ENCODE results near the gene PRR5L.

The PRR5L gene

DNA sequence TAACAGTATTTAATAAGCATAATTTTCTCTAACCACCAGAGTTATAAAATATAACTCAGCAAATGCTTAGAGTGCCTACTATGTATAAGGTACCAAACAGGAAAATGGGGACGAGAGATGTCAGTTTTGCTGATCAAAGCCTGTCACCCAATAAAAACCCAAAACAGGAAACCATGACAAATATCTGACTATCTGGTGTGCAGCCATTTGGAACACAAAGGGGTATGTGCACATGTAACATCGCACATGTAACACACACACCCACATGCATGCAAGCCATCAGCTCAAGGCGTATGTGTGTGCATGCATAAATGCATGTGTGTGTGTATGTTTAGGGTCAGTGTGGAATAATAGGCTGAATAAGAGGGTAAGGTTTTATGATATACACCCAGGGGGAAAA, 64.2 kb downstream of the PRR5L start:
- no peak for DNase-seq (ENCODE audit: low read depth in 2 of 2)
- TF ChIP-seq, protein P1, sequence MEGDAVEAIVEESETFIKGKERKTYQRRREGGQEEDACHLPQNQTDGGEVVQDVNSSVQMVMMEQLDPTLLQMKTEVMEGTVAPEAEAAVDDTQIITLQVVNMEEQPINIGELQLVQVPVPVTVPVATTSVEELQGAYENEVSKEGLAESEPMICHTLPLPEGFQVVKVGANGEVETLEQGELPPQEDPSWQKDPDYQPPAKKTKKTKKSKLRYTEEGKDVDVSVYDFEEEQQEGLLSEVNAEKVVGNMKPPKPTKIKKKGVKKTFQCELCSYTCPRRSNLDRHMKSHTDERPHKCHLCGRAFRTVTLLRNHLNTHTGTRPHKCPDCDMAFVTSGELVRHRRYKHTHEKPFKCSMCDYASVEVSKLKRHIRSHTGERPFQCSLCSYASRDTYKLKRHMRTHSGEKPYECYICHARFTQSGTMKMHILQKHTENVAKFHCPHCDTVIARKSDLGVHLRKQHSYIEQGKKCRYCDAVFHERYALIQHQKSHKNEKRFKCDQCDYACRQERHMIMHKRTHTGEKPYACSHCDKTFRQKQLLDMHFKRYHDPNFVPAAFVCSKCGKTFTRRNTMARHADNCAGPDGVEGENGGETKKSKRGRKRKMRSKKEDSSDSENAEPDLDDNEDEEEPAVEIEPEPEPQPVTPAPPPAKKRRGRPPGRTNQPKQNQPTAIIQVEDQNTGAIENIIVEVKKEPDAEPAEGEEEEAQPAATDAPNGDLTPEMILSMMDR (IDR thresholded peaks at IDR 0.05; ENCODE audit: low read depth, low read length), result no peak
- no peak overlapping the region for H3K4me3 ChIP-seq (replicated peaks in 1 of 2; ENCODE audit: low read depth in 2 of 2, low read length in 2 of 2)

DNA sequence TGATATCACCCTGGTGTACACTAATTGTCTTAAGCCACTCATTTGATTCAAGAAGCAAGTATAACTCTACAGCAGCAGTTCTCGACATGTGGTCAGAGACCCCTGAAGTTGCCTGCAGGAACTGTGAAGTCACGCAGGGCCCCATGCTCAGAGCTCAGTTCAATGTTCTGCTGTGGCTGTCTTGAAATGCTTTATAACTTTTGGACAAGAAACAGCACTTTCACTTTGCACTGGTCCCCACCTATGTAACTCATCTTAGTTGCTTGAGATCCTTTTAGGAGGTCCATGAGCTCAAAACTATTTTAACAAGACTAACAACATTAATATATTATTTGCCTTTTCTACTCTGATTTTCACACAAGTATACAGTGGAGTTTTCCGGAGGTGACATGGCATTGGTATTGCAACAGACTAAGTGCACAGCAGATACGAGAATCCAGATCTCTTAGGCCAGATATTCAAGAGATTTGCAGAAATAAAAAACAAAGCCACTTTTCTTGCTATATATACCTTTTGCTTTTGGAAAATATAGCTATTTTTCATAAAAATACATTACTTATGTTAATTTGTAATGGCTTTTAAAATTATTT, 64.8 kb downstream of the PRR5L start:
- TF ChIP-seq, protein P1 (IDR thresholded peaks at IDR 0.05; ENCODE audit: low read depth, low read length), result no peak
- H3K4me3 ChIP-seq (replicated peaks in 1 of 2; ENCODE audit: low read depth in 2 of 2, low read length in 2 of 2), result no peak overlapping the region
- peak in 1 of 2 donors; percentile 17 for DNase-seq (ENCODE audit: low read depth in 2 of 2)

DNA sequence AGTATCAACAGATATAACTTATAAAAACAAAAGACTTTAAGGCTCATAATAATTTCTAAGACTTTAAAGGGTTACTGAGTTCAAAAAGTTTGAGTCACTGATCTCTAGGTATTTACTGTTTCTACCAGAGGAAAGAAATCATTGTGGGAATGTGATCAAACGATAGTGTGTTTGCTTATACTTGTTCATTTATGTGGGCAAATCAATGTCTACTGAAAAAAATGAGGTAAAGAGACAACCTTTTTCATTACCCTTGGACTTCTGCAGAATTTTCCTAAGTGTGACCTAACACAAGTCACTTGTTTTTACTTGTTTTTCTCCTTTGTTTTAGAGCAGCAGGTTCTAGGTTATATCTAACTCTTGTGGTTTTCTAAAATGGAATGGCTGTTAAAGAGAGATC, 65.4 kb downstream of the PRR5L start:
- TF ChIP-seq, protein P1 (IDR thresholded peaks at IDR 0.05; ENCODE audit: low read depth, low read length), result no peak
- H3K4me3 ChIP-seq (replicated peaks in 1 of 2; ENCODE audit: low read depth in 2 of 2, low read length in 2 of 2), result peak overlapping the region in 1 of 2 donors; percentile 21
- peak in 1 of 2 donors; percentile 29 for DNase-seq (ENCODE audit: low read depth in 2 of 2)

DNA sequence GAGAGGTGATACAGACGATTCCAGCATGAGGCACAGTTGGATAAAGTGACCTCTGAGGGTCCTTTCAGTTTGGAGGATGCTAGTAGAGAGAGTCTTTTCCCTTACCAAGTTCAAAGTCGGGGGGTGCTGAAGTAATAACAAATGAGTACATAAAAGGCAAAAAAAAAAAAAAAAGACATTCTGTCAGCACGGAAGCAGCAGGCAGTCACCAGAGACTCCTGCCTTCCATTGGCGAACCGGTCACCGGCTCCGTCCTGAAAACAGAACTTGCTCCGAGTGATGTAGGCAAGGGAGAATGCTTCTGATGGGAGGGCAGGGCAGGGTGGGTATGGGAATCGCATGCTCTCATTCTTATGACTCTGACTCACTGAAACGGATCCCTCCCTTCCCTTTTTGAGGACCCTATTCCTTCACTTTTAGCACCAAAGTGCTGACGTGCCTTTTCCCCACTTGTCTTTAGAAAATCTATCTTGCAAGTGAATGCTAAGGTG, 65.9 kb downstream of the PRR5L start:
- TF ChIP-seq, protein P1 (IDR thresholded peaks at IDR 0.05; ENCODE audit: low read depth, low read length), result no peak
- peak; percentile 78 to 89 for DNase-seq (ENCODE audit: low read depth in 2 of 2)
- peak overlapping the region in 1 of 2 donors; percentile 21 for H3K4me3 ChIP-seq (replicated peaks in 1 of 2; ENCODE audit: low read depth in 2 of 2, low read length in 2 of 2)

DNA sequence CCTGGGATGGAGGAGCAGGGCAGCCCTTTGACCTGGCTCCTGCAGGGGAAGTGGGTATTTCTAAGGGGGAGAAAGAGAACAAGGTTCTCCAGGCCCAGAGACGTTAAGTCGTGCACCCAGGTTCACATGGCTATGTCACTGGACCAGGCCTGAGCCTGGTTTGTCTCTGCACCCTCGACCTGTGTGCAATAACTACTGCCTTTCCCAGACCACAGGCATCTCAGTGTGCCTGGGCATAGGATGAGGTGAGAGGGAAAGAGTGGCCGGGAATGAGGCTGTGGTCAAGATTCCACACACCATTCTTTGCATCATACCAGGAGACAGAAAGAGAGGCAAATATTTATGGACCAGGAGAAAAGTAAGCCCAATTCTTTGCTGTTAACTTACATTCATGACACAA, 66.8 kb downstream of the PRR5L start:
- TF ChIP-seq, protein P1 (IDR thresholded peaks at IDR 0.05; ENCODE audit: low read depth, low read length), result no peak
- H3K4me3 ChIP-seq (replicated peaks in 1 of 2; ENCODE audit: low read depth in 2 of 2, low read length in 2 of 2), result no peak overlapping the region
- peak; percentile 49 to 58 for DNase-seq (ENCODE audit: low read depth in 2 of 2)

DNA sequence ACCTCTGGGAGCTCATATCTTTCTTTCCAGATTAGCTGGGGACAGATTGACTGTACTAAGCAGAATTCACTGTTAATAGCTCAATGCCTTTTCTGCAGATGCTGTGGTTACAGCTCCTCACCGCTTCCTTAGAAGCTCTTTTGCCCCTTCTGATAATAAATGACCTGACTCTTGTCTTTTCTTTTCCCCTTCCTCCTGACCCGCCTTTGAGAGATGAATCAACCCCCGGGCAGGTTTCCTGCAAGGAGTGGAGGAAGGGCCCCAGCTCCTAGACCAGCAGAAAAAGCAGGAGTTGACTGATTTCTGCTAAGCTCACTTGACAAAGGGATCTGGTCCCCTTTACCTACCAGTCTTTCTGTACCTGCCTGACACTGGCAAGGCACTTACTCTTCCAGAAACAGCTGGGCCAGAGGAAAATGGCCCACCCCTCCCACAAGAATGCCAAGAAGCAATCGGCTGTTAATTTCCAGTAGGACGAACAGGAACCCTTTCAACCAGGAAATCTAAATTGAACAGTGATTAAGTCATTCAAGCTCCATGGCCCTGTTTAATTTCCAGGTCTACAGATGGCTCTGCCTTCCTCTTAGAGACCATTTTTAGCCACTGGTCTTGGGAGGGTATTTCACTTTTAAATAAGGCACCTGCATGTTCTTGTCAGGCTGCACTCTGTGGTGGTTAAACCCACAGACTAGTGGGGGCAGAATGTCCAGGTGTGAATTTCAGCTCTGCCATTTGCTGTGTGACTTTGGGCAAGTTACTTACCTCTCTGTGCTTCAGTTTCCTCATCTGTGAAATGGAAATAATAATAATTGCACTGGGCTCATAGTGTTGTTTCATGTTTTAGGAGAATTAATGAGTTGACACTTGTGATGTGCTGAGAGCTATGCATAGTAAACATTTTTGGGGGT, 67.5 kb downstream of the PRR5L start:
- no peak overlapping the region for H3K4me3 ChIP-seq (replicated peaks in 1 of 2; ENCODE audit: low read depth in 2 of 2, low read length in 2 of 2)
- TF ChIP-seq, protein P1 (IDR thresholded peaks at IDR 0.05; ENCODE audit: low read depth, low read length), result no peak
- DNase-seq (ENCODE audit: low read depth in 2 of 2), result peak in 1 of 2 donors; percentile 28

Data from cardiac fibroblast (primary cell).